PFSK-1 (cell line): ENCODE results near the gene INPP4B.

Experiments
- FOXP2 ChIP-seq: optimal IDR thresholded peaks from 2 replicates; pipeline ENCODE3; 2011; ENCODE audit warnings: borderline replicate concordance, control low read depth, inconsistent platforms; ENCODE audit not compliant: insufficient read depth; ENCODE audit errors: extremely low read length, extremely low read depth
- POLR2AphosphoS5 ChIP-seq: IDR thresholded peaks from 2 replicates; pipeline ENCODE4 v1.6.1; 2012; ENCODE audit warnings: low read depth, mild to moderate bottlenecking, control low read depth, low read length, moderate library complexity
- SIN3A ChIP-seq: IDR thresholded peaks from 2 replicates; pipeline ENCODE4 v1.6.1; 2012; ENCODE audit warnings: mild to moderate bottlenecking, low read length, moderate library complexity, borderline replicate concordance; ENCODE audit not compliant: insufficient read depth
- TAF1 ChIP-seq: IDR thresholded peaks from 2 replicates; pipeline ENCODE4 v1.6.1; 2012; ENCODE audit warnings: low read length, control low read depth, borderline replicate concordance; ENCODE audit not compliant: insufficient read depth
- TF ChIP-seq, protein P1 (sequence below), 2 experiments: IDR thresholded peaks; 2 replicates each; pipeline versions ENCODE4 v1.6.1 to v1.8.0; 2011 to 2012; ENCODE audit warnings: low read depth in 2 of 2, low read length in 2 of 2, control low read depth in 1 of 2, inconsistent platforms in 1 of 2, mild to moderate bottlenecking in 1 of 2, moderate library complexity in 1 of 2; ENCODE audit not compliant: insufficient read depth in 1 of 2

INPP4B gene

GRCh38 chr4:142363686-142364085 is 482.4 kb downstream of the INPP4B start:
- TF ChIP-seq, protein P1, sequence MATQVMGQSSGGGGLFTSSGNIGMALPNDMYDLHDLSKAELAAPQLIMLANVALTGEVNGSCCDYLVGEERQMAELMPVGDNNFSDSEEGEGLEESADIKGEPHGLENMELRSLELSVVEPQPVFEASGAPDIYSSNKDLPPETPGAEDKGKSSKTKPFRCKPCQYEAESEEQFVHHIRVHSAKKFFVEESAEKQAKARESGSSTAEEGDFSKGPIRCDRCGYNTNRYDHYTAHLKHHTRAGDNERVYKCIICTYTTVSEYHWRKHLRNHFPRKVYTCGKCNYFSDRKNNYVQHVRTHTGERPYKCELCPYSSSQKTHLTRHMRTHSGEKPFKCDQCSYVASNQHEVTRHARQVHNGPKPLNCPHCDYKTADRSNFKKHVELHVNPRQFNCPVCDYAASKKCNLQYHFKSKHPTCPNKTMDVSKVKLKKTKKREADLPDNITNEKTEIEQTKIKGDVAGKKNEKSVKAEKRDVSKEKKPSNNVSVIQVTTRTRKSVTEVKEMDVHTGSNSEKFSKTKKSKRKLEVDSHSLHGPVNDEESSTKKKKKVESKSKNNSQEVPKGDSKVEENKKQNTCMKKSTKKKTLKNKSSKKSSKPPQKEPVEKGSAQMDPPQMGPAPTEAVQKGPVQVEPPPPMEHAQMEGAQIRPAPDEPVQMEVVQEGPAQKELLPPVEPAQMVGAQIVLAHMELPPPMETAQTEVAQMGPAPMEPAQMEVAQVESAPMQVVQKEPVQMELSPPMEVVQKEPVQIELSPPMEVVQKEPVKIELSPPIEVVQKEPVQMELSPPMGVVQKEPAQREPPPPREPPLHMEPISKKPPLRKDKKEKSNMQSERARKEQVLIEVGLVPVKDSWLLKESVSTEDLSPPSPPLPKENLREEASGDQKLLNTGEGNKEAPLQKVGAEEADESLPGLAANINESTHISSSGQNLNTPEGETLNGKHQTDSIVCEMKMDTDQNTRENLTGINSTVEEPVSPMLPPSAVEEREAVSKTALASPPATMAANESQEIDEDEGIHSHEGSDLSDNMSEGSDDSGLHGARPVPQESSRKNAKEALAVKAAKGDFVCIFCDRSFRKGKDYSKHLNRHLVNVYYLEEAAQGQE (IDR thresholded peaks at IDR 0.05; ENCODE audit: insufficient read depth in 1 of 2, low read depth in 2 of 2, low read length in 2 of 2): no peak
- no peak for TF ChIP-seq SIN3A
- no peak for TF ChIP-seq POLR2AphosphoS5
- no peak for TF ChIP-seq TAF1
- no peak for TF ChIP-seq FOXP2

DNA sequence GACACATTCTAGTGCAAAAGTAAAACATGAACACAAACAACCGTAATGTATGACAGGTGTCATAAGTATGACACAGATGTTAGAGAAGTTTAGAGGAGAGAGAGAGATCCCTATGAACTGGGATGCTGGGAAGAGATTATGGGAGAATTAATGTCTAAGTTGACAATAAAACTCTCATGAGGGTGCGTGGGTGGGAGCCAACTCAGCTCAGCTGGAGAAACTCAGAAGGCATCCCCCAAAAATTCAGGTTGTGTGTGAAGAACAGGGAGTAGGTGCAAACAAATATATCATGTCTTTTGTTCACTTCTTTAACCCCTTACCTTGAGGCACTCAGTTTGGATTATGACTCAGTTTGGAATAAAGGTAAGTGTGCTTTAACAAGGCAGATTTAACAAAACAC is 484.1 kb downstream of the INPP4B start:
- no peak for TF ChIP-seq TAF1
- TF ChIP-seq, protein P1 (IDR thresholded peaks at IDR 0.05; ENCODE audit: insufficient read depth in 1 of 2, low read depth in 2 of 2, low read length in 2 of 2): no peak
- TF ChIP-seq SIN3A: no peak
- TF ChIP-seq FOXP2: no peak
- no peak for TF ChIP-seq POLR2AphosphoS5

DNA sequence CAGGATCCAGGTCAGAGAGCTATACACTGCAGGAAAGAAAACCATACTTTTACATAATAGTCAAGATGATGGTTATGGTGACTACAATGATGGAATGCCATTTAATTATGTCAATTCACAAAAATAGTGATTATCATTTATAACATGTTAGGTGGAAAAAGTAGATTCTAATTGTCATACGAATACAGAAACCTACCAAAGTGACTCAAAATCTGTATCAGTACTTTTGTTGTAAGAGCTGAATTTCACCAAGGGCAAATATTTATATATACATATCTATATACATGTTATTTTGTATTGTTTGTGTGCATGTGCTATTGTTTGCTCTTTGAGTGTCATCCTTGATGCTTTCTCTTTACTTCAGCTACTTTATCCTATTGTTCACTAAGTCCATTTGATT is 485.4 kb downstream of the INPP4B start:
- TF ChIP-seq FOXP2 (no peak), SIN3A (no peak), POLR2AphosphoS5 (no peak), TAF1 (no peak)
- TF ChIP-seq, protein P1 (IDR thresholded peaks at IDR 0.05; ENCODE audit: insufficient read depth in 1 of 2, low read depth in 2 of 2, low read length in 2 of 2): no peak

DNA sequence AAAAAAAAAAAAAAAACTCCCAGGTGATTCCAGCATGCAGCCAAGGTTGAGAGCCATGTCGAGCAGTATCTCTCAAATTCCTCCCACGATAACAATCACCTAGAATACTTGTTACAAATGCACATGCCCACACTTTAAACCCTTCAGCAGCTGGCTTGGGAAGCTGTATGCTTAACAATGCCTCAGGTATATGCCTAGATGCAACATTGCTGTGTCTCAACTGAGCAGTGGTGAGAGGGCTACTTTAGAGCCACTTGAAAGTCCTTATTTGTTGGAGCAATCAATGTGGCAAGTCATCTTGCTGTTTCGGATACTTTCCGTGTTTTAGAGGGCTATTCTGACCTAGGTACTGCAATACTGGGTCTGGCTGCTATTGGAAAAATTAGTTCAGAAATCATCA is 487.4 kb downstream of the INPP4B start:
- TF ChIP-seq POLR2AphosphoS5: no peak
- TF ChIP-seq FOXP2: no peak
- TF ChIP-seq SIN3A: no peak
- TF ChIP-seq, protein P1 (IDR thresholded peaks at IDR 0.05; ENCODE audit: insufficient read depth in 1 of 2, low read depth in 2 of 2, low read length in 2 of 2): no peak
- no peak for TF ChIP-seq TAF1

- TF ChIP-seq POLR2AphosphoS5 (no peak), TAF1 (no peak), SIN3A (no peak), FOXP2 (no peak)
- TF ChIP-seq, protein P1 (IDR thresholded peaks at IDR 0.05; ENCODE audit: insufficient read depth in 1 of 2, low read depth in 2 of 2, low read length in 2 of 2): no peak
These were observed 489.3 kb downstream of the INPP4B start for GRCh38 chr4:142356801-142357200.
